Hepatocyte (in vitro differentiated cells): ENCODE results near the gene KIAA1143. TPM values are rescaled to one million over a fixed set of nuclear protein-coding genes. Genes with fewer than 3 reads are reported as not detected.

Experiments used
- DNase-seq: peaks from one replicate; pipeline ENCODE4 v3.0.0-alpha.2; 2016; ENCODE audit warnings: low spot score
- H2AFZ ChIP-seq: fragments of 200-600 bp; sonication (generic); 2 replicates; pipeline ENCODE4 v1.6.0; 2016; ENCODE audit warnings: antibody characterized with exemption, mild to moderate bottlenecking
- H3K27ac ChIP-seq: fragments of 200-600 bp; sonication (generic); 2 replicates; pipeline ENCODE4 v1.5.1; 2016; ENCODE audit warnings: mild to moderate bottlenecking
- H3K27me3 ChIP-seq: fragments of 200-600 bp; sonication (generic); 2 replicates; pipeline ENCODE4 v1.6.1; 2016
- H3K36me3 ChIP-seq: fragments of 200-600 bp; sonication (generic); replicated peaks from 2 replicates; pipeline ENCODE4 v1.5.1; 2016; ENCODE audit warnings: low read depth; ENCODE audit not compliant: insufficient read depth
- H3K4me1 ChIP-seq: fragments of 200-600 bp; sonication (generic); 2 replicates; pipeline ENCODE4 v1.5.1; 2016; ENCODE audit warnings: mild to moderate bottlenecking, moderate library complexity; ENCODE audit not compliant: insufficient read depth
- H3K4me2 ChIP-seq: fragments of 200-600 bp; sonication (generic); 2 replicates; pipeline ENCODE4 v1.6.0; 2016
- H3K4me3 ChIP-seq: fragments of 200-600 bp; sonication (generic); 2 replicates; pipeline ENCODE4 v1.5.1; 2016; ENCODE audit warnings: mild to moderate bottlenecking
- H3K79me2 ChIP-seq: fragments of 200-600 bp; sonication (generic); 2 replicates; pipeline ENCODE4 v1.6.0; 2017; ENCODE audit warnings: mild to moderate bottlenecking
- H3K9me2 ChIP-seq: fragments of 200-600 bp; sonication (generic); replicated peaks from 2 replicates; pipeline ENCODE4 v1.6.0; 2017; ENCODE audit warnings: mild to moderate bottlenecking; ENCODE audit not compliant: insufficient read depth
- H3K9me3 ChIP-seq: fragments of 200-600 bp; sonication (generic); 2 replicates; pipeline ENCODE4 v1.5.1; 2016; ENCODE audit warnings: low read depth, mild to moderate bottlenecking
- H4K20me1 ChIP-seq: fragments of 200-600 bp; sonication (generic); 2 replicates; pipeline ENCODE4 v1.6.0; 2016; ENCODE audit warnings: mild to moderate bottlenecking; ENCODE audit not compliant: insufficient read depth, poor library complexity, severe bottlenecking
- EZH2 ChIP-seq: fragments of 200-600 bp; sonication (generic); IDR thresholded peaks from 2 replicates; pipeline ENCODE4 v1.6.1; 2016; ENCODE audit warnings: antibody characterized with exemption, mild to moderate bottlenecking, borderline replicate concordance
- EZH2phosphoT487 ChIP-seq: fragments of 200-600 bp; sonication (generic); IDR thresholded peaks from one replicate; pipeline ENCODE4 v1.6.1; 2018; ENCODE audit warnings: antibody characterized with exemption, mild to moderate bottlenecking, low read depth, moderate library complexity; ENCODE audit not compliant: unreplicated experiment, severe bottlenecking
- WGBS: methylation state at CpG from one replicate; pipeline ENCODE4 v1.1.6; 2016; ENCODE audit warnings: low lambda C conversion rate; ENCODE audit errors: missing lambda C conversion rate; 5-methylcytosine and 5-hydroxymethylcytosine counted together
- polyA plus RNA-seq: library from polyadenylated mRNA; unstranded; fragments of >200 nt; fragmentation: Nextera tagmentation; extraction: Ambion mirVana; gene quantifications from 2 replicates; pipeline ENCODE4 v1.2.1, GENCODE V29; 2016
- total RNA-seq: library from RNA; depleted of rRNA; stranded (reverse); fragments of >200 nt; gene quantifications from 2 replicates; pipeline ENCODE4 v1.2.3, GENCODE V29; 2014
- TF ChIP-seq, protein P1 (sequence below): fragments of 200-600 bp; sonication (generic); IDR thresholded peaks from 2 replicates; pipeline ENCODE4 v1.5.1; 2016; ENCODE audit warnings: antibody characterized with exemption, mild to moderate bottlenecking; ENCODE audit not compliant: poor library complexity

Gene KIAA1143
- total and polyA plus RNA-seq, 2 experiments from 2014 or later: 11.5 to 25.1 TPM

DNA sequence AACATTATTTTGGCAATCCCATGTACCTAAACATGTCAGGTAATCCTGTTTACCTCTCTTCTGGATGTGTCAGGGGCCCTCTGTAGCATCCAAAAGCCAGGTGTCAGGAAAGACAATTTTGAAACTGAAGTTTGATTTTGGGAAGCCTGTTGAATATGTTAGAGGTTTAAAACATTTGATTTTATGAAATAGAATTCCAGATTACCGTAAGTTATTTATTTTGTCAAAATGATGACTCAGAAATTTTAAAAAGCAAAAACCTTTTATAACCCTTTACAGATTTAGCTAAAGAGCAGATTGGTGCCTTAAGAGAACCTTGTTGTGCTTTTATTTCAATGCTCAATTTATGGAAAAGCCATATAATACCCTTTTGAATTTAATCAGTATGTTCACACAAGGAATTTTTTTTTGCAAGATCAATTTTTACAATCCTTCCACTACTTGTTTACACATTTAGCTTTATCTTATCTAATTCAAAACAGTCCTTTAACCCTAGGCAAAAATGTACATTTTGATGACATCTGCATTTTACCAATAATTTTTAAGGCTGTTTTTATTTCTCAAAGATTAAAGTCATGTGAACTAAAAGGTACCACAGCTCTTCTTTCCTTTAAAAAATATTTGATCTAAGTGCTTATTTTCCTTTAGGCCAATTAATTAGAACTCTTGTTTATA is 10.1 kb upstream of the KIAA1143 start:
- no peak for DNase-seq
- no peak for TF ChIP-seq EZH2
- no peak for TF ChIP-seq EZH2phosphoT487
- Histone ChIP-seq H3K36me3 (no peaks in the 10 kb centered on the region), H3K4me2 (no peak overlapping the region), H3K79me2 (peaks cover 10% of the 10 kb centered on the region), H3K9me3 (peaks cover 7% of the 10 kb centered on the region), H3K4me1 (no peaks in the 10 kb centered on the region), H3K9me2 (no peaks in the 10 kb centered on the region), H4K20me1 (no peaks in the 10 kb centered on the region), H3K4me3 (no peak overlapping the region), H2AFZ (no peak overlapping the region), H3K27me3 (no peaks in the 10 kb centered on the region), H3K27ac (no peak overlapping the region)
- 95% methylated on average over 1 of the region's 1 CpG for WGBS

DNA sequence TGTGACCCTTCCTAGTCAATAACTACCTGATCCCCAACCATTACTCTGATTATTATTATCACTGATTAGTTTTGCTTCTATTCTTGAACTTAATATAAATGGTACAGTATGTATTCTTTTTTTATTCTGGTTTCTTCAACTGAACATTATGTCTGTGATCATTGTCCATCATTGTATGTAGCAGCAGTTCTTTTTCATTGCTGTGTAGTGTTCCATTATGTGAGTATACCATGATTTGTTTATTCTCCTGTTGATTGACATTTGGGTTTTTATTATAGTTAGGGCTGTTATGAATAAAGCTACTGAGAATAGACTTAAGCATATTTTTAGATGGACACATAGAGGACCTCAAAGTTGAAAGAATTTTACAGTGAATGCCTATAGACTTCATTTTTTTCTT is 2.8 kb upstream of the KIAA1143 start:
- no peaks in the 10 kb centered on the region for H3K36me3 ChIP-seq
- H3K4me1 ChIP-seq: peaks cover 3% of the 10 kb centered on the region
- H3K4me2 ChIP-seq: no peak overlapping the region
- no peak for DNase-seq
- TF ChIP-seq EZH2 (no peak), EZH2phosphoT487 (no peak)
- TF ChIP-seq, protein P1, sequence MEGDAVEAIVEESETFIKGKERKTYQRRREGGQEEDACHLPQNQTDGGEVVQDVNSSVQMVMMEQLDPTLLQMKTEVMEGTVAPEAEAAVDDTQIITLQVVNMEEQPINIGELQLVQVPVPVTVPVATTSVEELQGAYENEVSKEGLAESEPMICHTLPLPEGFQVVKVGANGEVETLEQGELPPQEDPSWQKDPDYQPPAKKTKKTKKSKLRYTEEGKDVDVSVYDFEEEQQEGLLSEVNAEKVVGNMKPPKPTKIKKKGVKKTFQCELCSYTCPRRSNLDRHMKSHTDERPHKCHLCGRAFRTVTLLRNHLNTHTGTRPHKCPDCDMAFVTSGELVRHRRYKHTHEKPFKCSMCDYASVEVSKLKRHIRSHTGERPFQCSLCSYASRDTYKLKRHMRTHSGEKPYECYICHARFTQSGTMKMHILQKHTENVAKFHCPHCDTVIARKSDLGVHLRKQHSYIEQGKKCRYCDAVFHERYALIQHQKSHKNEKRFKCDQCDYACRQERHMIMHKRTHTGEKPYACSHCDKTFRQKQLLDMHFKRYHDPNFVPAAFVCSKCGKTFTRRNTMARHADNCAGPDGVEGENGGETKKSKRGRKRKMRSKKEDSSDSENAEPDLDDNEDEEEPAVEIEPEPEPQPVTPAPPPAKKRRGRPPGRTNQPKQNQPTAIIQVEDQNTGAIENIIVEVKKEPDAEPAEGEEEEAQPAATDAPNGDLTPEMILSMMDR: no peak
- H3K27me3 ChIP-seq: no peaks in the 10 kb centered on the region
- H2AFZ ChIP-seq: no peak overlapping the region
- H3K79me2 ChIP-seq: peaks cover 60% of the 10 kb centered on the region
- no peak overlapping the region for H3K4me3 ChIP-seq
- H3K27ac ChIP-seq: no peak overlapping the region
- H4K20me1 ChIP-seq: no peaks in the 10 kb centered on the region
- no peaks in the 10 kb centered on the region for H3K9me2 ChIP-seq
- peaks cover 3% of the 10 kb centered on the region for H3K9me3 ChIP-seq

DNA sequence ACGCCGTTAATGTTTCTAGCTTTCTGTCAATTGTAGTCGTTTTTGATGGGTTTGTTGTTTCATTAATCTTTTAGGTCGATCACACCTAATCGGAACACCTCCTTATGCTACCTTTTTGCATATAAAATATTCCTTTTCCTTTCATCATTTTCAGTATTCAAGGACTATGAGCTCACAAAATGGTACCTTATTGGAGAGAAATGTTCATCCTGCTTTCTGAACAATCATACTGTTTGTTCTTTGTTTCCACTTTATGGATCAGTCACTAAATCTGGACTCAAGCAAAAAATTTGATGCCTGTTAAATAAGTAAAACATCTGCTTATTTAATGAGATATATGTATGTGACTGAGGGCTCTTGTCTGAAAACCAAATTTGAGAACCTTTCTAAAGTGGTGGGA is 1.3 kb upstream of the KIAA1143 start:
- no peaks in the 10 kb centered on the region for H3K27me3 ChIP-seq
- no peak for TF ChIP-seq EZH2
- TF ChIP-seq, protein P1: no peak
- no peak for TF ChIP-seq EZH2phosphoT487
- 52% methylated on average over 5 of the region's 5 CpGs for WGBS
- H3K4me3 ChIP-seq: no peak overlapping the region
- no peaks in the 10 kb centered on the region for H3K36me3 ChIP-seq
- no peaks in the 10 kb centered on the region for H3K9me2 ChIP-seq
- peaks cover 8% of the 10 kb centered on the region for H3K9me3 ChIP-seq
- peaks cover 3% of the 10 kb centered on the region for H3K4me1 ChIP-seq
- no peak overlapping the region for H3K27ac ChIP-seq
- no peaks in the 10 kb centered on the region for H4K20me1 ChIP-seq
- H3K4me2 ChIP-seq: peak overlapping the region; percentile 91
- no peak for DNase-seq
- H3K79me2 ChIP-seq: peaks cover 74% of the 10 kb centered on the region
- peak overlapping the region; percentile 86 for H2AFZ ChIP-seq

DNA sequence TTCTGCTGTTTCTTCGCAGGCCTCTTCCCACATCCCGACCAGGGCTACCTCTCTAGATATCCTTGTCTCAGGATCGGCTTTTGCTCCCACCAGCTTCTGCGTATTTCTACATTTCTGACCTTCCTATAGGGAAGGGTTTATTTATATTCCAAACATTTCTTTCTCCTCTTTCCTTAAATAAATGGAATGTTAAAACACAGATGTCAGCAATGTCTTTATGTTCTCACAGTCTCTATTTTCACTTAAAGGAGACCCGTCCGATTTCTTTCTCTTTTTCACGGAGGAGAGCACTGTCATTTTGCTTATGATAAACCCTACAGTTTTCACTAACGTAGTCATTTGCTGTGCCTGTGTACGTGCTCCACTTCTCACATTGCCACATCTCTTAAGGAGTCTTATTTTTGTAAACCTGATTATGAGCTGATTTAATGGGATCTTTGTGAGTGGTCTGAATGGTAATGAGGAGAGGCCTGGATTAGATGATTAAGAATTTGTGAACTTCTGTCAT is 805 bp upstream of the KIAA1143 start:
- Histone ChIP-seq H2AFZ (peak overlapping the region; percentile 86), H3K4me1 (peaks cover 3% of the 10 kb centered on the region), H3K36me3 (no peaks in the 10 kb centered on the region), H3K9me2 (no peaks in the 10 kb centered on the region), H3K4me2 (peak overlapping the region; percentile 91), H3K27me3 (no peaks in the 10 kb centered on the region), H3K27ac (no peak overlapping the region), H3K4me3 (peak overlapping the region; percentile 69), H4K20me1 (no peaks in the 10 kb centered on the region), H3K79me2 (peaks cover 78% of the 10 kb centered on the region), H3K9me3 (peaks cover 8% of the 10 kb centered on the region)
- DNase-seq: no peak
- TF ChIP-seq EZH2phosphoT487 (no peak), EZH2 (no peak)
- TF ChIP-seq, protein P1: no peak
- 2% methylated on average over 9 of the region's 9 CpGs for WGBS
